B cell (primary cell): ENCODE results near the gene LPCAT1. TPM values are rescaled to one million over a fixed set of nuclear protein-coding genes. Genes with fewer than 3 reads are reported as not detected.

ENCODE experiments used
- ATAC-seq: fragments of 200-7000 bp; cut with Tn5 transposase; one replicate; pipeline ENCODE4 v1.10.0; 2021; ENCODE audit warnings: low read depth, mild to moderate bottlenecking, moderate number of reproducible peaks, moderate library complexity
- CTCF ChIA-PET: fragments of 350-600 bp; sonication (Branson Sonifier 250); formaldehyde crosslinking; loops from one replicate; lab custom pipeline; 2021; ENCODE audit warnings: antibody characterized with exemption, inconsistent platforms; lab: Charles Lee
- POLR2A ChIA-PET: fragments of 350-600 bp; sonication (Branson Sonifier 250); formaldehyde crosslinking; loops from one replicate; lab custom pipeline; 2021; ENCODE audit warnings: antibody characterized with exemption; lab: Charles Lee
- DNase-seq: peaks from one replicate; pipeline ENCODE4 v3.0.0; 2013
- H2AFZ ChIP-seq: 2 replicates; pipeline ENCODE4 v1.6.1; 2012; ENCODE audit warnings: mild to moderate bottlenecking, low read depth, low read length; ENCODE audit not compliant: insufficient read depth, poor library complexity, severe bottlenecking
- H3K27ac ChIP-seq, 2 donors: 1 replicate in 1 of 2; 2 replicates in 1 of 2; pipeline ENCODE4 v1.5.1; 2012 to 2013; ENCODE audit warnings: low read length in 2 of 2, mild to moderate bottlenecking in 2 of 2, moderate library complexity in 1 of 2
- H3K27me3 ChIP-seq, 4 experiments: fragments of 200-600 bp in 1 of 4; sonication (generic) in 1 of 4; replicated peaks in 1 of 4; 1 replicate in 2 of 4; 2 replicates in 2 of 4; pipeline versions ENCODE4 v1.6.1 to v1.7.0; 2013 to 2016; ENCODE audit warnings: low read length in 3 of 4, mild to moderate bottlenecking in 2 of 4, mixed read lengths in 1 of 4, moderate library complexity in 1 of 4; ENCODE audit not compliant: insufficient read depth in 4 of 4, control insufficient read depth in 3 of 4; ENCODE audit errors: control extremely low read depth in 1 of 4
- H3K36me3 ChIP-seq, 2 experiments: replicated peaks in 1 of 2; 1 replicate in 1 of 2; 2 replicates in 1 of 2; pipeline versions ENCODE4 v1.6.1 to v1.7.1; 2013; ENCODE audit warnings: low read length in 1 of 2; ENCODE audit not compliant: insufficient read depth in 2 of 2, control insufficient read depth in 1 of 2; ENCODE audit errors: control extremely low read depth in 1 of 2, extremely low read depth in 1 of 2
- H3K4me1 ChIP-seq, 2 donors: fragments of 200-600 bp in 1 of 2; sonication (generic) in 1 of 2; 1 replicate in 1 of 2; 2 replicates in 1 of 2; pipeline versions ENCODE4 v1.5.1 to v1.6.1; 2013 to 2017; ENCODE audit warnings: low read length in 2 of 2; ENCODE audit not compliant: control insufficient read depth in 2 of 2, insufficient read depth in 2 of 2
- H3K4me2 ChIP-seq: replicated peaks from 2 replicates; pipeline ENCODE3; 2012; ENCODE audit warnings: mild to moderate bottlenecking, low read depth, low read length; ENCODE audit not compliant: poor library complexity, severe bottlenecking
- H3K4me3 ChIP-seq, 5 experiments: fragments of 200-600 bp in 1 of 5; sonication (generic) in 1 of 5; 1 replicate in 3 of 5; 2 replicates in 2 of 5; pipeline versions ENCODE4 v1.5.1 to v1.7.0; 2011 to 2016; ENCODE audit warnings: low read length in 4 of 5, mild to moderate bottlenecking in 4 of 5, low read depth in 2 of 5, control low read depth in 1 of 5, moderate library complexity in 1 of 5; ENCODE audit not compliant: insufficient read depth in 1 of 5; ENCODE audit errors: control extremely low read depth in 1 of 5, extremely low read depth in 1 of 5
- H3K79me2 ChIP-seq: fragments of 200-600 bp; sonication (generic); one replicate; pipeline ENCODE4 v1.6.0; 2016; ENCODE audit warnings: low read length; ENCODE audit not compliant: control insufficient read depth, insufficient read depth
- H3K9ac ChIP-seq: fragments of 200-600 bp; sonication (generic); 2 replicates; pipeline ENCODE4 v1.6.1; 2017; ENCODE audit warnings: mild to moderate bottlenecking, low read length, moderate library complexity
- H3K9me3 ChIP-seq, 3 donors: one replicate each; pipeline versions ENCODE4 v1.6.1 to v1.7.1; 2013; ENCODE audit warnings: low read length in 2 of 3; ENCODE audit not compliant: control insufficient read depth in 2 of 3, insufficient read depth in 1 of 3; ENCODE audit errors: control extremely low read depth in 1 of 3
- H4K20me1 ChIP-seq: 2 replicates; pipeline ENCODE4 v1.6.0; 2012; ENCODE audit warnings: mild to moderate bottlenecking, low read length; ENCODE audit not compliant: insufficient read depth, control insufficient read depth, poor library complexity, severe bottlenecking
- H3K27ac Mint-ChIP-seq: one replicate; pipeline ENCODE4 v1.8.0; 2021; ENCODE audit warnings: mixed read lengths
- H3K27me3 Mint-ChIP-seq: one replicate; pipeline ENCODE4 v1.8.0; 2021; ENCODE audit warnings: mixed read lengths
- H3K4me1 Mint-ChIP-seq: one replicate; pipeline ENCODE4 v1.8.0; 2021; ENCODE audit warnings: mixed read lengths
- H3K4me3 Mint-ChIP-seq: one replicate; pipeline ENCODE4 v1.8.0; 2021; ENCODE audit warnings: mixed read lengths
- H3K9me3 Mint-ChIP-seq: one replicate; pipeline ENCODE4 v1.8.0; 2022; ENCODE audit warnings: mixed read lengths; ENCODE audit not compliant: insufficient read depth
- EZH2 ChIP-seq: IDR thresholded peaks from 2 replicates; pipeline ENCODE4 v1.6.1; 2012; ENCODE audit warnings: borderline replicate concordance, low read depth, mild to moderate bottlenecking, moderate library complexity, low read length; ENCODE audit not compliant: insufficient read depth, poor library complexity, severe bottlenecking
- WGBS: methylation state at CpG from one replicate; pipeline ENCODE4 v1.1.5; 2013; ENCODE audit warnings: missing lambda C conversion rate; ENCODE audit not compliant: insufficient coverage; 5-methylcytosine and 5-hydroxymethylcytosine counted together
- intact Hi-C: fragments of 100-400 bp; cut with micrococcal nuclease; formaldehyde crosslinking; loops from one replicate; pipeline ENCODE4 v1.10.0; 2022
- polyA plus RNA-seq: library from polyadenylated mRNA; depleted of rRNA; stranded (reverse); fragments of >200 nt; gene quantifications from 2 replicates; pipeline ENCODE4 v1.2.3, GENCODE V29; 2012
- total RNA-seq, 2 donors: library from RNA; stranded (reverse); fragments of 120-200 nt in 1 of 2; gene quantifications; 1 replicate in 1 of 2; 2 replicates in 1 of 2; pipeline versions ENCODE4 v1.2.3 to v1.2.4, GENCODE V29; 2013 to 2022
- TF ChIP-seq, protein P1 (sequence below): fragments of 200-600 bp; IDR thresholded peaks from one replicate; pipeline ENCODE4 v1.8.0; 2022; ENCODE audit warnings: antibody characterized with exemption, mild to moderate bottlenecking

Gene LPCAT1
- total and polyA plus RNA-seq, 2 donors (not counting 1 experiment from before 2014, with no cell fraction given), result 94.8 to 159 TPM

DNA sequence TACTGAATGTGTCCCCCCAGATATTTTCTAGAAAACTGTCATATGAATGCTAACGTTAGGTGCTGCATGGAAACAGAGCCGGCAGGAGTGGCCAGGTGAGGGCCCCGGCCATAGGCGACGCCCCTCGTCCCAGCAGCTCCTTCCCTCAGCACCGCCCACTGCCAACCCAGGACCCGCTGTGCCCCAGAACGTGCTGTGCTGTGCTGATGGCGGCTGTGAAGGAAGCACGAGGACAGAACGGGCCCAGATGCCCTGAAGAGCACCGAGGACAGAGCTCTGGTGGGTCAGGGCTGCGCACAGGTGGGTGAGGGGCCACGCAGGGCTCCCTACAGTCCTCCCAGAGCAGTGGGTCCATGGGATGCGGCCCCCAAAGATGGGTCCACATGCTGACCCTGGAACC lies 30.3 kb downstream of the LPCAT1 start:
- H3K4me3 Mint-ChIP-seq, result peak overlapping the region; percentile 87
- no peaks in the 10 kb centered on the region for H3K27me3 ChIP-seq
- peaks cover 0 to 39% of the 10 kb centered on the region in 2 experiments for H3K36me3 ChIP-seq
- H3K9ac ChIP-seq, result peak overlapping the region; percentile 63
- no peak overlapping the region for H2AFZ ChIP-seq
- ChIA-PET CTCF (interaction anchor here (2.7 to 5.1 kb wide), 2 partner anchors 9 to 152 kb away, joined by 10 to 34 read pairs; no protein-coding TSS in a partner anchor), POLR2A (interaction anchor here (1.1 to 3.4 kb wide), 2 partner anchors 9 to 13 kb away, joined by 3 to 17 read pairs; no protein-coding TSS in a partner anchor)
- intact Hi-C loops, result no loop called here
- no peak for TF ChIP-seq EZH2
- TF ChIP-seq, protein P1, sequence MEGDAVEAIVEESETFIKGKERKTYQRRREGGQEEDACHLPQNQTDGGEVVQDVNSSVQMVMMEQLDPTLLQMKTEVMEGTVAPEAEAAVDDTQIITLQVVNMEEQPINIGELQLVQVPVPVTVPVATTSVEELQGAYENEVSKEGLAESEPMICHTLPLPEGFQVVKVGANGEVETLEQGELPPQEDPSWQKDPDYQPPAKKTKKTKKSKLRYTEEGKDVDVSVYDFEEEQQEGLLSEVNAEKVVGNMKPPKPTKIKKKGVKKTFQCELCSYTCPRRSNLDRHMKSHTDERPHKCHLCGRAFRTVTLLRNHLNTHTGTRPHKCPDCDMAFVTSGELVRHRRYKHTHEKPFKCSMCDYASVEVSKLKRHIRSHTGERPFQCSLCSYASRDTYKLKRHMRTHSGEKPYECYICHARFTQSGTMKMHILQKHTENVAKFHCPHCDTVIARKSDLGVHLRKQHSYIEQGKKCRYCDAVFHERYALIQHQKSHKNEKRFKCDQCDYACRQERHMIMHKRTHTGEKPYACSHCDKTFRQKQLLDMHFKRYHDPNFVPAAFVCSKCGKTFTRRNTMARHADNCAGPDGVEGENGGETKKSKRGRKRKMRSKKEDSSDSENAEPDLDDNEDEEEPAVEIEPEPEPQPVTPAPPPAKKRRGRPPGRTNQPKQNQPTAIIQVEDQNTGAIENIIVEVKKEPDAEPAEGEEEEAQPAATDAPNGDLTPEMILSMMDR, result no peak
- peak overlapping the region; percentile 69 for H3K4me2 ChIP-seq
- peak overlapping the region in 4 of 5 experiments; percentile 41 to 60 (median 55) for H3K4me3 ChIP-seq
- peaks cover 90 to 99% of the 10 kb centered on the region in 2 donors for H3K4me1 ChIP-seq
- no peaks in the 10 kb centered on the region for H3K9me3 Mint-ChIP-seq
- ATAC-seq (no peak), DNase-seq (no peak)
- H3K27me3 Mint-ChIP-seq, result no peaks in the 10 kb centered on the region
- H3K27ac ChIP-seq, result peak overlapping the region; percentile 95 to 96
- peak overlapping the region; percentile 98 for H3K27ac Mint-ChIP-seq
- peaks cover 99% of the 10 kb centered on the region for H3K4me1 Mint-ChIP-seq
- H4K20me1 ChIP-seq, result no peaks in the 10 kb centered on the region
- H3K9me3 ChIP-seq, result peaks cover 0 to 6% (median 0%) of the 10 kb centered on the region in 3 donors
- H3K79me2 ChIP-seq, result peaks cover 88% of the 10 kb centered on the region
- WGBS, result 76% methylated on average over 16 of the region's 16 CpGs

DNA sequence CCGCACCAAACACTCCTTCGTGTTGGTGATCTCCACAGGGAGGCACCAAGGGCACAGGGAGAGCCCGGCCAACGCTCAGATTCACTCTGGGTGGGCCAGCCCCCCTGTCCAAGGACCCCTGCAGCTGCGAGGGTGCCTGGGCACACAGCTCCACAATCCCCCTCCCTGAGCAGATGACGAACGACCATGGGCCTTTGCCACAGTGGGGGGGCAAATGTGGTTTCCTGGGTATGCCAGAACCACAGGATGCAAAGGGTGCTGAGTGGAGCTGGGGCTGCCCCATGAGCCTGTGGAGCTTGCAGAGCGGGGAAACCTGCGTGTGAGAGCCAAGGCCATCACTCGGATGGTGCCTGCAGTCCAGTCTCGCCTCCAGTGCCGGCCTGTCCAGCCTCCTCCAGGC lies 31.0 kb downstream of the LPCAT1 start:
- Histone ChIP-seq H3K79me2 (peaks cover 88% of the 10 kb centered on the region), H4K20me1 (no peaks in the 10 kb centered on the region), H3K4me1 (peaks cover 90 to 99% of the 10 kb centered on the region in 2 donors), H3K4me3 (peak overlapping the region in 1 of 5 experiments; percentile 54), H3K4me2 (peak overlapping the region; percentile 69), H3K9me3 (peaks cover 0 to 6% (median 0%) of the 10 kb centered on the region in 3 donors), H3K36me3 (peaks cover 0 to 46% of the 10 kb centered on the region in 2 experiments), H2AFZ (no peak overlapping the region), H3K9ac (no peak overlapping the region), H3K27me3 (no peaks in the 10 kb centered on the region), H3K27ac (peak overlapping the region; percentile 95 to 96)
- ChIA-PET CTCF (interaction anchor here (1.0 to 5.1 kb wide), 4 partner anchors 10 to 153 kb away, joined by 3 to 34 read pairs (median 7); no protein-coding TSS in a partner anchor), POLR2A (interaction anchor here (1.0 to 4.0 kb wide), 4 partner anchors 8 to 12 kb away, joined by 3 to 28 read pairs (median 10); no protein-coding TSS in a partner anchor)
- ATAC-seq, result no peak
- intact Hi-C loops, result no loop called here
- Mint-ChIP-seq H3K27me3 (no peaks in the 10 kb centered on the region), H3K9me3 (no peaks in the 10 kb centered on the region), H3K4me3 (peak overlapping the region; percentile 87), H3K4me1 (peaks cover 99% of the 10 kb centered on the region), H3K27ac (peak overlapping the region; percentile 98)
- DNase-seq, result peak; percentile 58
- TF ChIP-seq, protein P1, result no peak
- TF ChIP-seq EZH2, result no peak
- 61% methylated on average over 9 of the region's 12 CpGs for WGBS
